ENCODE data around the gene NELFA.

Gene NELFA

GRCh38 chr4:2008921-2009650, at the start of gene NELFA:
TSS of gene NELFA (minus strand) at chr4:2008974. CDS start at chr4:2008959, 15 bp downstream.
- peak; percentile 86 to 92 (median 87) for DNase-seq (ENCODE audit: low read depth in 3 of 3, low spot score in 1 of 3)

- no peak for DNase-seq (ENCODE audit: low read depth in 3 of 3, low spot score in 1 of 3)
Observed at GRCh38 chr4:2057382-2058065, 48.8 kb upstream of the NELFA start.

GRCh38 chr4:2054217-2054616, 45.4 kb upstream of the NELFA start:
- DNase-seq (ENCODE audit: low read depth in 3 of 3, low spot score in 1 of 3), result no peak

GRCh38 chr4:2051086-2051485, 42.3 kb upstream of the NELFA start:
- no peak for DNase-seq (ENCODE audit: low read depth in 3 of 3, low spot score in 1 of 3)

DNA sequence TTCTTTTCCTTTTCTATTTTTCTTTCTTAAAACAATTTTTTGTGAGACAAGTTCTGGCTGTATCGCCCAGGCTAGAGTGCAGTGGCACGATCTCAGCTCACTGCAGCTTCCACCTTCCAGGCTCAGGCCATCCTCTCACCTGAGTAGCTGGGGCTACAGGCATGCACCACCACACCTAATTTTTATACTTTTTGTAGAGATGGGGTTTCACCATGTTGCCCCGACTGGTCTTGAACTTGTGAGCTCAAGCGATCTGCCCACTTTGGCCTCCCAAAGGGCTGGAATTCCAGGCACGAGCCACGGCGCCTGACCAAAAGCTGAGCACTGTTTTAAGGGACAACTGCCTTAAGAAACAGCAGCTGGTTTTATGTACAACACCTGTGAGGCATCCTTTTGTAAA, 41.0 kb upstream of the NELFA start:
- no peak for DNase-seq (ENCODE audit: low read depth in 3 of 3, low spot score in 1 of 3)

- no peak for DNase-seq (ENCODE audit: low read depth in 3 of 3, low spot score in 1 of 3)
Observed at GRCh38 chr4:2049381-2049780, 40.6 kb upstream of the NELFA start.

GRCh38 chr4:2048831-2049230, 40.1 kb upstream of the NELFA start:
- DNase-seq (ENCODE audit: low read depth in 3 of 3, low spot score in 1 of 3), result no peak

DNA sequence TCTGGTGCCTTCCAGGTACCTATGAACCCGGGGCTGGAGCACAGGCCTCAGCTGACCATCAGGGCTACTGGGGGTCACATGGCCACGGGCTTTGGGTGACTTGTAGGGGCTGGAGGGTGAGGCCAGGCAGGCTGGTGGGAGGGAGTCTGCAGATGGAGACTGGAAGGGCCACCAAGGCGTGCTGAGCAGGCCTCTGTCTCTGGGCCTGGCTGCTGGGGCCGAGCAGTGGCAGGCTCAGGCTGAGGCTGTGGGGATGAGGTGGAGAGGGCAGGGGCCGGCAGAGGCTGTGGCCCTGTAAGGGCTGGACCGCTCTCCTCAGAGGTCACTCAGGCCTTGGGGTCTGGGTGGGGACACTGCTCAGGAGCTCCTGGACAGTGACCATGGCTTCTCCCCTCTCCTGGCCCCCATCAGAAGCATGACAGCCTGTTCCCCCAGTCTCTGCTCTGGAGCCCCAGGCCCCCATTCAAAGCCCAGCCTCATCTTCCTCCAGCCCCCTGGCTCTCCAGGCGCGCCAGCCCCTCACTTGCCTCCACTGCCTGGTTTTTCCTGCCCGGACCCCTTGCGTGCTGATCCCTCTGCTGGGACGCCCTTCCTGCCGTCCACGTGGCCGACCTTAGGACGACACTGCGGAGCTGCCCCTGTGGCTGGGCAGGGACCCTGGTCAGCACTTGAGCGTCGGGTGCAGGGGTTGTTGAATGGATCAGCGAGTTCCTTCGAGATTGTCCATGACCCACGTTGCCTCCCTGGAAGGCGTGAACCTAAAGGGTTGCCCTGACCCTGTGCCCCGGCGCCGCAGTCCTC, 39.2 kb upstream of the NELFA start:
- no peak for DNase-seq (ENCODE audit: low read depth in 3 of 3, low spot score in 1 of 3)

GRCh38 chr4:2047031-2047660, 38.4 kb upstream of the NELFA start:
- no peak for DNase-seq (ENCODE audit: low read depth in 3 of 3, low spot score in 1 of 3)

- DNase-seq (ENCODE audit: low read depth in 3 of 3, low spot score in 1 of 3), result no peak
Observed at GRCh38 chr4:2046031-2046961, 37.5 kb upstream of the NELFA start.

DNA sequence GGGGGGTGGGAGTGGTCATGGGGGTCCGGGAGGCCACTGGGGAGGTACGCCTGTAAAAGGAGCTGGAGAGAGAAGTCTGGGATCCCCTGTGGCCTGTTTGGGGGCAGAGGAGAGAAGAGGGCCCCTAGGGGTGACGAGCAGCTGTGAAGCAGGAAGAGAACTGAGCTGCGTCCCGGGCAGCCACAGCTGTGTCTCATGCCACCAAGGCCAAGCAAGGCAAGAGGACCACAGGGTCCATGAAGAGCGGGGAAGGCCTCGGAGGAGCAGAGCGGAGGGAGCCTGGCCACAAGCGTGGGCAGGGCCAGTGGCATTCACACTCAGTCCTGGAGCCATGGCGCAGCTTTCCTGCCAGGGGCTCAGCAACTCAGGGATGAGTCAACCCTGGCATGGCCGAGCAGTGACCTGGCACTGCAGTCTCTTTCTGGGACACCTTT, 36.8 kb upstream of the NELFA start:
- no peak for DNase-seq (ENCODE audit: low read depth in 3 of 3, low spot score in 1 of 3)

DNA sequence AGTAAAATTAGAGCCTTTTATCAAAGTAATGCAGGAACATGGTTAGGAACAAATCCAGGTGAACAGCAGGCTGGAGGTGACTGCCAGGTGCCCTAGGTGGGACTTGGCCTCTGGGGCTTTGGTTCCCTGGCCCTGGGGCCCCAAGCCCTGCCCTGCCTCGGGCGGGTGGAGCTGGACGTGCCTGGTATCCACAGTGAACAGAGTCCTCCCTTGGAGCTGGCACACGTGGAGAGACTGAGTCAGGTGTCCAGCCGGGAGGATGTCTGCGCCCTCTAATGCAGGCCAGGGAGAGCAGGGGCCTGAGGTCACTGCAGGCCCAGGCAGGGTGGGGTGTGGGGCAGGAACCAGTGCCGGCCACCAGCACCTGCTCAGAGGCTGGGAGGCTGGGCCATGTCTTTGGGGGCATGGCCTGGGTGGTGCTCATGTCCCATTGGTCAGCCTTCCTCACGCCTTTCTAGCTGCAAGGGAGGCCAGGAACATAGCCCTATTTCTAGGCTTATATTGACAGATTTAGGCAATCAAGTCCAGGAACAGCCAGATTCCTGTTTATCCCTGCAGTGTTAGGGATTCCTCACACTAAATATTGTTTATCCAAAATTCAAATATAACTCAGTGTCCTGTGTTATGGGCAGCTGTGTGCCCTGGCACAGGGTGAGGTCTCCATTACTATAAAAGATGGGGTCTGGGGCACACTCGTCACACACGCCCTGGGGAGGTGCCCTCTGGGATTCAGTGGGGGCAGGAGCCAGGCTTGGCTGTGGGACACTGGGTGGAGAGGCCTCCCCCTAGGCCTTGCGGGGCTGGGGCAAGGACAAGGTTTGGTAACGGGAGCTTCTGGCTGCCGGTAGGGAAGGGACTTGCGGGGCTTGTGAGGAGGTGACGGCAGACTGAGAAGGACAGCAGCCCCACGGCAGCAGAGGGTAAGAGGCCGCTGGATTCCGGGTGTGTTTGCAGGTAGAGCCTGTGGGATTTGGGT, 36.1 kb upstream of the NELFA start:
- no peak for DNase-seq (ENCODE audit: low read depth in 3 of 3, low spot score in 1 of 3)

DNA sequence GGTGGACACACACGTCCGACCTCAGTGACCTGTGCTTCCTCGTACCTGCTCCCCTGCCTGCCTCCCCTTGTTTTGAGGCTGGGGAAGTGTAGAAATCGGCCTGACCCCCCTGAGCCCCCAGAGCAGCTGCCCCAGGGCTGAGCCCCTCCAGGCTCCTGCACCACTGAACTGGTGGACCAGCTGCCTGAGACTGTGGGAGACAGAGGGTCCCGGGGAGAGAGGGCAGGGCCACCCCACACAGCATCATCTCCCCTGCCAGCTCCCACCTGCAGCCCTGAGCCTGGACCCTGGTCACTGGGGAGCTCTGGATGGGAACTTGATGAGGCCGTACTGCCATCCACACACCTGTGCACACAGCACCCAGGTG, 35.3 kb upstream of the NELFA start:
- no peak for DNase-seq (ENCODE audit: low read depth in 3 of 3, low spot score in 1 of 3)

DNA sequence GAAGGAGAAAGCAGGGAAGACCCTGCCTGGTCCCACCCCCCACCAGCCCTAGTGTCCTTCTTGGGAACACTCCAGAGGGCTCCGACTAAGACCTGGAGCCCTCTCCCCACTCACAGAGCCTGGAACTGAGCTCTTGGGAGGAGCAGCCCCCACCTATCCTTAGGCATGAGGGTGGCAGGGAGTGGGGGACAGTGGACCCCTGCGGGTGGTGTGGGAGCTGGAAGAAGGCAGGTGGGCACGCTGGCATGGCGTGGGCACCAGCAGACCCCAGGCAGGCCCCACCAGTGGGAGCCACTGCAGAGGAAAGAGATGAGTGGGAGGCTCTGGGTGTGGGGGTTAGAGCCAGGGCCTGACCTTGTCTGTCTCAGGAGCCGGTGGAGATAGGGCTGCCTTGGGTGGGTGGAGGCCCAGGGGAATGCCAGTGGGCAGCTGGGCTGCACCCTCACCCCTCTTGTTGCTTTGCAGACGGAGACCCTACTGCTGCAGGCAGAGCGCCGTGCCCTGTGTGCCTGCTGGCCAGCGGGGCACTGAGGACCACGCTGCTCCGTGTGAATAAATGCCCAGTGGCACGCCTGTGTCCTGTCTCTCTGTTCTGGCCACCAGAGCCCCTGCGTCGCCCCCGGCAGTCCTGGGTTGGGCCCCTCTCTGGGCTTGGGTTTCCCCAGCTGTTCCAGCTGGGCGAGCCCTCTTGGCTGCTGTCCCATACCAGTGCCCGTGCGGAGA, 34.8 kb upstream of the NELFA start:
- no peak for DNase-seq (ENCODE audit: low read depth in 3 of 3, low spot score in 1 of 3)

GRCh38 chr4:2042947-2043395, 34.2 kb upstream of the NELFA start:
- DNase-seq (ENCODE audit: low read depth in 3 of 3, low spot score in 1 of 3), result no peak

DNA sequence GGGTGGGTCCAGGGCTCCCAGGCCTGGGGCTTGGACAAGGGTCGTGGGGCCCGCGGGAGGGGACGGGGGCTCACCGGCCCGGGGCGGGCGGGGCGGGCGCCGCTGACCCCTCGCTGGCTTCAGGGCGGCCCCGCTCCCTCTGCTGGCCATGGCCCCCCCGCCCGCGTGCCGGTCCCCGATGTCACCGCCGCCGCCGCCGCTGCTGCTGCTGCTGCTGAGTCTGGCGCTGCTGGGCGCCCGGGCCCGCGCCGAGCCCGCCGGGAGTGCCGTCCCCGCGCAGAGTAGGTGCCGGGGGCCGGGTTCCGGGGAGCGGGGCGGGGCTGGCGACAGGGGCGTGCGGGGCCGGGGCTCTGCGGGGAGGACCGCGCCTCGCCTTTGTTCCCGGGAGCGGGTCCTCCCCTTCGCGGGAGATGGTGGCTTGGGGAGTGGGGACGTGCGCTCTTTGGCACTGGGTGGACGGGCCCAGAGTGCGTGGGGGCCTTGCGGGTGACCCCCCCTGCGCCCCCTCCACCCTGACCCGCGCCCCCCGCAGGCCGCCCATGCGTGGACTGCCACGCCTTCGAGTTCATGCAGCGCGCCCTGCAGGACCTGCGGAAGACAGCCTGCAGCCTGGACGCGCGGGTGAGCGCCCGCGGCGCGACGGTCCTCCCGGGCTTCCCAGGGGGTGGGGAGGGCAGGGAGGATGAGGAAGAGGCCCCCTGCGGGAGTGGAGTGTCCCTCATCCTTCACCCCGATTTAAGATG, 33.6 kb upstream of the NELFA start:
- DNase-seq (ENCODE audit: low read depth in 3 of 3, low spot score in 1 of 3), result no peak

- DNase-seq (ENCODE audit: low read depth in 3 of 3, low spot score in 1 of 3), result peak; percentile 60 to 80 (median 66)
Observed at GRCh38 chr4:2041239-2042130, 32.7 kb upstream of the NELFA start.
